AG09309 (cell line): ENCODE data around the gene EPHA2.

Experiments used
- DNase-seq: peaks from one replicate; pipeline ENCODE4 v3.0.0-alpha.2; 2010; ENCODE audit warnings: low read depth
- H3K4me3 ChIP-seq: 2 replicates; pipeline ENCODE4 v1.5.1; 2011; ENCODE audit warnings: mild to moderate bottlenecking, low read depth, low read length, moderate library complexity; ENCODE audit not compliant: control insufficient read depth
- TF ChIP-seq, protein P1 (sequence below): IDR thresholded peaks from 2 replicates; pipeline ENCODE4 v1.5.1; 2011; ENCODE audit warnings: mild to moderate bottlenecking, low read depth, low read length, inconsistent platforms; ENCODE audit not compliant: insufficient read depth, control insufficient read depth; ENCODE audit errors: missing control alignments

The EPHA2 gene

DNA sequence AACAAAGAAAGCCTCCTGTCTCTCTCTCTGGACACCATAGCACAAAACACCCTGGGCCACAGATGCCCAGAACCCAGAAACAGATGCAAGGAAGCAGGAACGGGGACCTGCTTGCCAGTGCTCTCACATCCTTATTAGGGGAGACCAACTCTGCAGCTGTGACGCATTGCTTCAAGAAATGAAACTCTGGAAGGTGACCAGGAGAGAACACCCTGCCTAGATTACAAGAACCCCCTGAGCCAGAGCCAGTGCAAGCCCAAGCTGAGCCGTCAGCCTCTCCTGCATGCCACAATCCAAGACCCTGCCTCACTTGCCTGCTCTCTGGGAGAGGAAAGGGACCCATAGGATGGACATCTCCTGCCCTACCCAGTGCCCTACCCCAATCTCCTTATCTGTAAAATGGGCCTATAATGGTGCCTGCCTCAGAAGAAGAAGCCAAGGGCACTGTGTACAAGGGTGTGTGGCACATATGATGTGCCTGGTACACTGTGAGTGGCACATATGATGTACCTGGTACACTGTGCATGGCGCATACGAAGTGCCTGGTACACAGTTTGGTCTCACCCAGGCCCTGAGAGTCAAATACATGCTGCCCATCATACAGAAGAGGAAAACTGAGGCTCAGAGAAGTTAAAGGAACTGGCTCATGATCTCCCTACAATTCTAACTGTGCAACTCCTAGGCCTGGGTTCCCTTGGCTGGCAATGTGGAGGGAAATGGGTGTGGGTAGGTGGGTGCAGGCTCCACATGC, 65.6 kb downstream of the EPHA2 start:
- TF ChIP-seq, protein P1, sequence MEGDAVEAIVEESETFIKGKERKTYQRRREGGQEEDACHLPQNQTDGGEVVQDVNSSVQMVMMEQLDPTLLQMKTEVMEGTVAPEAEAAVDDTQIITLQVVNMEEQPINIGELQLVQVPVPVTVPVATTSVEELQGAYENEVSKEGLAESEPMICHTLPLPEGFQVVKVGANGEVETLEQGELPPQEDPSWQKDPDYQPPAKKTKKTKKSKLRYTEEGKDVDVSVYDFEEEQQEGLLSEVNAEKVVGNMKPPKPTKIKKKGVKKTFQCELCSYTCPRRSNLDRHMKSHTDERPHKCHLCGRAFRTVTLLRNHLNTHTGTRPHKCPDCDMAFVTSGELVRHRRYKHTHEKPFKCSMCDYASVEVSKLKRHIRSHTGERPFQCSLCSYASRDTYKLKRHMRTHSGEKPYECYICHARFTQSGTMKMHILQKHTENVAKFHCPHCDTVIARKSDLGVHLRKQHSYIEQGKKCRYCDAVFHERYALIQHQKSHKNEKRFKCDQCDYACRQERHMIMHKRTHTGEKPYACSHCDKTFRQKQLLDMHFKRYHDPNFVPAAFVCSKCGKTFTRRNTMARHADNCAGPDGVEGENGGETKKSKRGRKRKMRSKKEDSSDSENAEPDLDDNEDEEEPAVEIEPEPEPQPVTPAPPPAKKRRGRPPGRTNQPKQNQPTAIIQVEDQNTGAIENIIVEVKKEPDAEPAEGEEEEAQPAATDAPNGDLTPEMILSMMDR, result no peak
- H3K4me3 ChIP-seq, result no peak overlapping the region
- DNase-seq, result no peak

DNA sequence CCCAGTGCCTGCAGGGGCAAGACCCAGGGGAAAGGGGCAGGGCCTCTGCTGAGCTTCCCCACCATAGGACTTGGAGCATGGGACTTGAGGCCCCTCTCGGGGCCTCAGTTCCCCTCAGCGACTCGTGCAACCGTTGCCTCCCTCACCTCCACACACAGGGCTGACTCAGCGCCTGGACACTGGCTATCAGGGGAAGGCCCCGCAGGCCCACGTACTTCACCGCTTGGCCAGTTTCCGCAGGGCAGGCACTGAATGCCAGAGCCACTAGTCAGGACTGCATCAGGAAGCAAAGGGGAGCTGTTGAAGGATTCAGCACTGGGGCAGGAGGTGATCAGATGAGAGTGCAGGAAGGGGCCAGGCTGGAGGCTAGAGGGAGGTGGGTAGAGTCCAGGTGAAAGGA, 66.9 kb downstream of the EPHA2 start:
- TF ChIP-seq, protein P1, result no peak
- peak; percentile 49 for DNase-seq
- H3K4me3 ChIP-seq, result no peak overlapping the region

DNA sequence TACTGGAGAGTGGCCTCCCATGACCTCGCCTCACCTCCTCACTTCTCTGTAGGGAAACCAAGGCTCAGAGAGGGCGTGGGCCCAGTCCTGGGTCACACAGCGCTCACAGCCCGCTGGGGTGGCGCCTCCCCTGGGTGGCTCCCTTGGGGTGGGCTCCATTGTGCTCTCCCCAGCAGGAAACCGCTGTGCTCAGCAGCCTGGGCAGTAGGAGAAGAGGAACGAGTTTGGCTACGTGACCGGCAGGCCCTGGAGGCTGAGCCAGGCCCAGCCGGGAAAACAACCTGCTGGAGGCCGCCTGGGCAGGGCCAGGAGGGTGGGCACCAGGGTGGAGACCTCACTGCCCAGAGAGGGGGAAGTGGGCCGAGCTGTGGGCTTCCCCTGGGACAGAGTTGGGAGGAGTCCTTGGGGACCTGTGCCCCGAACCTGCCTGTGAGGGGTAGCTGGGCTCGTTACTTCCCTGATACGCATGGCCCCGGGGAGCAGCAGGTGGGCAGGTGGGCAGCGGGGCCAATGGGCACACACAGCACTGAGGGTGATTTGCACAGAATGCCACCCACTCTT, 67.4 kb downstream of the EPHA2 start:
- TF ChIP-seq, protein P1, result no peak
- DNase-seq, result no peak
- no peak overlapping the region for H3K4me3 ChIP-seq

DNA sequence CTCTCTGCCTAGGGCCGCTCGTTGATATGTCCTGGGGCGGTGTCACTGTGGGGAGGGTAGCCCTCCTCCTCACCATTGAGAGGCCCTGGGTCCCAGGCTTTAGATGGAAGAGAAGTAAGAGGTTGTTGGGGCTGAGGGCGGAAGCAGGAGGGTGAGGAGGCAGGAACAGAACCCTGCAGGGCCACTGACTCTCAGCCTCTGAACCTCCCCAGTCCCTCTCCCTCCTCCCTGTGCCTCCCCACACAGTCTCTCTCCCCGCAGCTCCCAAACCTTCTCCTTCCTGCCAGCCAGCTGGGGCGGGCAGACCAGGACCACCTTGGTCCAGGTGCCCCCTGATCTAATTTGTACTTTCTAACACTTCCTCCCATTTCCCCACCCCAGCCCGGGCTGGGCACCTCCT, 68.1 kb downstream of the EPHA2 start:
- no peak overlapping the region for H3K4me3 ChIP-seq
- DNase-seq, result no peak
- TF ChIP-seq, protein P1, result no peak

DNA sequence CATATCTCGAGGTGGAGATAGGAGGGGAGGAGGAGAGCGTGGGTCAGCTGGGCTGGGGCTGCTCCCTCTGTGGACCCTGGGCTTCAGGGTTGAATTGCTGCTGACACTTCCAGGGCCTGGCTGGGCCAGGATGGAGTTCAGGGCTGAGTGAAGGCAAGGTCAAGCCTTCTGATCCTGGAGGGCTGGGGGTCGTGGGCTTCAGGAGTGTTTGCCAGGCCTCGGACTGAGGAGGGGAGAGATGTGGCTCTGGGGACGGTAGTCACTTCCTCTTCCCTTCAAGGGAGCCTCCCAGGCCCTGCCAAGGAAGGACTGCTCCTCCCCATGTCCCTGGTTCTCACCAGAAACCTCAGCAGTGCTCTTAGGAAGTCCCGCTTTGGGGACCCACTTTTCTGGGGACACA, 70.3 kb downstream of the EPHA2 start:
- TF ChIP-seq, protein P1, result no peak
- no peak for DNase-seq
- no peak overlapping the region for H3K4me3 ChIP-seq

DNA sequence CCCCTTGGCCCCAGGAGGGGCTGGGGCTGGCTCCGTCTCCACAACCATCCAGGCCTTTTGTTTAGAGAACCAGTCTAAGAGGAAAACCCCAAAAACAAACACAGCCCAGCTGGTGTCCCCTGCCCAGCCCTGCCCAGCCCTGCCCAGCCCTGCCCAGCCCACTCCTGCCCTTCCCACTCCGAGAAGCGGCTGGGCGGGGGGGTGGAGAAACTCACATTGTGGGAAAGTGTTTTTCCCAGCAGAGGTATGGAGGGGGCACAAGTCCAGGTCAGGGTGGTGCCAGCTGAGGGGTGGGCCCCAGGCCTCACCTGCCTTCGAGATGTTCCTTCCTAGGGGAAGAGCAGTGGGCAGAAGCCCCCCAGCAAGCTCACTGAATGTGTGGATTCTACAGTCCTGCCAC, 72.4 kb downstream of the EPHA2 start:
- TF ChIP-seq, protein P1, result no peak
- no peak for DNase-seq

More for the DNA sequence above, 72.4 kb downstream of the EPHA2 start:
- H3K4me3 ChIP-seq, result no peak overlapping the region
